Upper lobe of left lung (tissue), 6 donors: ENCODE measurements around the gene SPEM3. TPM values are rescaled to one million over a fixed set of nuclear protein-coding genes. Genes with fewer than 3 reads are reported as not detected.
A peak's percentile ranks its signal among the peaks of the same experiment; 100 is the strongest.

Experiments used
- ATAC-seq, 2 donors: fragments of 200-7000 bp; cut with Tn5 transposase; one replicate each; pipeline ENCODE4 v1.9.1; 2022; ENCODE audit warnings: mild to moderate bottlenecking in 2 of 2, moderate library complexity in 2 of 2; ENCODE audit not compliant: low FRiP score in 2 of 2
- DNase-seq, 2 donors: peaks; one replicate each; pipeline ENCODE4 v3.0.0-alpha.2; 2019 to 2020
- H3K27ac ChIP-seq, 4 donors: fragments of 200-600 bp; sonication (generic); one replicate each; pipeline ENCODE4 v1.5.1; 2016 to 2019
- H3K27me3 ChIP-seq, 4 donors: fragments of 200-600 bp; sonication (generic); one replicate each; pipeline ENCODE4 v1.5.1; 2017 to 2019
- H3K36me3 ChIP-seq, 4 donors: fragments of 200-600 bp; sonication (generic); one replicate each; pipeline ENCODE4 v1.5.1; 2016 to 2019
- H3K4me1 ChIP-seq, 4 donors: fragments of 200-600 bp; sonication (generic); one replicate each; pipeline ENCODE4 v1.5.1; 2018 to 2019
- H3K4me3 ChIP-seq, 4 donors: fragments of 200-600 bp; sonication (generic); one replicate each; pipeline ENCODE4 v1.5.1; 2017 to 2019; ENCODE audit warnings: mild to moderate bottlenecking in 2 of 4, moderate library complexity in 1 of 4
- H3K9me3 ChIP-seq, 4 donors: fragments of 200-600 bp; sonication (generic); one replicate each; pipeline ENCODE4 v1.5.1; 2018 to 2019
- CTCF ChIP-seq, 6 experiments: fragments of 450-650 bp in 4 of 6; fragments of 200-600 bp in 2 of 6; sonication (generic) in 2 of 6; IDR thresholded peaks; one replicate each; pipeline ENCODE4 v1.5.1; 2016 to 2019; ENCODE audit warnings: antibody characterized with exemption in 6 of 6
- EP300 ChIP-seq, 4 donors: sonication (generic); formaldehyde crosslinking; IDR thresholded peaks; one replicate each; pipeline ENCODE4 v1.5.1; 2017; ENCODE audit warnings: antibody characterized with exemption in 4 of 4, control low read depth in 2 of 4
- POLR2A ChIP-seq, 4 donors: fragments of 450-650 bp; IDR thresholded peaks; one replicate each; pipeline ENCODE4 v1.5.1; 2016 to 2017; ENCODE audit warnings: antibody characterized with exemption in 4 of 4, mild to moderate bottlenecking in 2 of 4
- POLR2AphosphoS5 ChIP-seq, 2 donors: sonication (generic); formaldehyde crosslinking; IDR thresholded peaks; one replicate each; pipeline ENCODE4 v1.5.1; 2017; ENCODE audit warnings: antibody characterized with exemption in 2 of 2
- WGBS, 2 donors: methylation state at CpG; one replicate each; pipeline ENCODE4 v1.1.5; 2017 to 2018; 5-methylcytosine and 5-hydroxymethylcytosine counted together
- total RNA-seq, 6 donors: library from RNA; depleted of rRNA in 4 of 6; stranded (reverse); fragments of >200 nt in 4 of 6; gene quantifications; one replicate each; pipeline versions ENCODE4 v1.1.0 to v1.2.1, GENCODE V29; 2016 to 2021
- donor health status: DM: no; HTN: no; CAD: no; lungs with moderate emphysema.
- donor health status: DM: no; HTN: yes; CAD: no; lungs with severe emphysema.

Gene SPEM3
- total RNA-seq, 6 donors from 2014 or later, result not detected

GRCh38 chr17:7423679-7424078 is 5.0 kb upstream of the SPEM3 start:
- no peaks in the 10 kb centered on the region for H3K36me3 ChIP-seq
- ATAC-seq, result no peak
- H3K27me3 ChIP-seq, result no peaks in the 10 kb centered on the region
- H3K4me3 ChIP-seq, result no peak overlapping the region
- no peaks in the 10 kb centered on the region for H3K9me3 ChIP-seq
- DNase-seq, result no peak
- no peak for TF ChIP-seq CTCF (IDR thresholded peaks at IDR 0.05)
- TF ChIP-seq POLR2A (IDR thresholded peaks at IDR 0.05), result no peak
- no peak for TF ChIP-seq EP300 (IDR thresholded peaks at IDR 0.05)
- no peak for TF ChIP-seq POLR2AphosphoS5 (IDR thresholded peaks at IDR 0.05)
- WGBS, 2 donors, result 51 to 55% methylated on average over 4 of the region's 4 CpGs
- H3K27ac ChIP-seq, result no peak overlapping the region
- H3K4me1 ChIP-seq, result no peaks in the 10 kb centered on the region

GRCh38 chr17:7425316-7425715 is 3.3 kb upstream of the SPEM3 start, which contains the start of gene SPEM2:
Gene SPEM2 (plus strand): TSS chr17:7425616. CDS start chr17:7425689, 73 bp downstream.
- H3K36me3 ChIP-seq, result no peaks in the 10 kb centered on the region
- 82 to 83% methylated on average over 4 to 7 of the region's 7 CpGs for WGBS, 2 donors
- TF ChIP-seq POLR2AphosphoS5 (IDR thresholded peaks at IDR 0.05) (no peak), EP300 (IDR thresholded peaks at IDR 0.05) (no peak), POLR2A (IDR thresholded peaks at IDR 0.05) (no peak)
- ATAC-seq (no peak), DNase-seq (no peak)
- no peaks in the 10 kb centered on the region for H3K27me3 ChIP-seq
- H3K4me3 ChIP-seq, result no peak within 1 kb of the TSS
- H3K4me1 ChIP-seq, result no peaks in the 10 kb centered on the region
- no peaks in the 10 kb centered on the region for H3K9me3 ChIP-seq
- H3K27ac ChIP-seq, result no peak within 1 kb of the TSS

- no peaks in the 10 kb centered on the region for H3K27me3 ChIP-seq
- H3K4me3 ChIP-seq, result no peak overlapping the region
- DNase-seq, result no peak
- TF ChIP-seq CTCF (IDR thresholded peaks at IDR 0.05) (no peak), POLR2A (IDR thresholded peaks at IDR 0.05) (no peak), POLR2AphosphoS5 (IDR thresholded peaks at IDR 0.05) (no peak), EP300 (IDR thresholded peaks at IDR 0.05) (no peak)
- no peak overlapping the region for H3K27ac ChIP-seq
- H3K9me3 ChIP-seq, result no peaks in the 10 kb centered on the region
- ATAC-seq, result no peak
- WGBS, 2 donors, result 91 to 100% methylated on average over 1 to 8 of the region's 8 CpGs
- H3K4me1 ChIP-seq, result no peaks in the 10 kb centered on the region
- no peaks in the 10 kb centered on the region for H3K36me3 ChIP-seq
These were observed 2.9 kb upstream of the SPEM3 start for GRCh38 chr17:7425756-7426155.

- no peak overlapping the region for H3K27ac ChIP-seq
- no peaks in the 10 kb centered on the region for H3K27me3 ChIP-seq
- no peaks in the 10 kb centered on the region for H3K4me1 ChIP-seq
- TF ChIP-seq EP300 (IDR thresholded peaks at IDR 0.05) (no peak), POLR2A (IDR thresholded peaks at IDR 0.05) (no peak), POLR2AphosphoS5 (IDR thresholded peaks at IDR 0.05) (no peak), CTCF (IDR thresholded peaks at IDR 0.05) (no peak)
- peak in 1 of 2 donors; percentile 65 for DNase-seq
- 90 to 93% methylated on average over 28 to 30 of the region's 33 CpGs for WGBS, 2 donors
- ATAC-seq, result no peak
- H3K9me3 ChIP-seq, result no peaks in the 10 kb centered on the region
- no peaks in the 10 kb centered on the region for H3K36me3 ChIP-seq
- no peak overlapping the region for H3K4me3 ChIP-seq
These were observed 2.3 kb upstream of the SPEM3 start for GRCh38 chr17:7426203-7426863.

GRCh38 chr17:7426896-7427489 is 1.7 kb upstream of the SPEM3 start:
- TF ChIP-seq POLR2A (IDR thresholded peaks at IDR 0.05) (no peak), EP300 (IDR thresholded peaks at IDR 0.05) (no peak), POLR2AphosphoS5 (IDR thresholded peaks at IDR 0.05) (no peak), CTCF (IDR thresholded peaks at IDR 0.05) (no peak)
- Histone ChIP-seq H3K27me3 (no peaks in the 10 kb centered on the region), H3K36me3 (no peaks in the 10 kb centered on the region), H3K27ac (no peak overlapping the region), H3K9me3 (no peaks in the 10 kb centered on the region), H3K4me3 (no peak overlapping the region), H3K4me1 (no peaks in the 10 kb centered on the region)
- ATAC-seq, result no peak
- WGBS, 2 donors, result 92 to 94% methylated on average over 19 to 29 of the region's 29 CpGs
- peak in 1 of 2 donors; percentile 71 for DNase-seq
